GM21526 (cell line): ENCODE results near the gene PCDHB13.
"Not testable (repeated sequence)": the region's sequence is repeated elsewhere in the genome, so short reads cannot be mapped to it uniquely, and the experiment has no call there.

Source experiments
- ATAC-seq: cut with Tn5 transposase; IDR thresholded peaks from one replicate; pipeline ENCODE4 v1.9.1; 2021; ENCODE audit warnings: moderate library complexity; ENCODE audit not compliant: unreplicated experiment, low FRiP score

Gene PCDHB13

GRCh38 chr5:141201126-141201525, 12.6 kb upstream of the PCDHB13 start:
- ATAC-seq = not testable (repeated sequence)

- not testable (repeated sequence) for ATAC-seq
Measured at GRCh38 chr5:141201646-141202045, 12.1 kb upstream of the PCDHB13 start.

GRCh38 chr5:141208478-141208877, 5.2 kb upstream of the PCDHB13 start, which contains the start of gene PCDHB12:
Gene PCDHB12 (plus strand): TSS chr5:141208719. CDS start chr5:141208908, 189 bp downstream.
- ATAC-seq = no peak

DNA sequence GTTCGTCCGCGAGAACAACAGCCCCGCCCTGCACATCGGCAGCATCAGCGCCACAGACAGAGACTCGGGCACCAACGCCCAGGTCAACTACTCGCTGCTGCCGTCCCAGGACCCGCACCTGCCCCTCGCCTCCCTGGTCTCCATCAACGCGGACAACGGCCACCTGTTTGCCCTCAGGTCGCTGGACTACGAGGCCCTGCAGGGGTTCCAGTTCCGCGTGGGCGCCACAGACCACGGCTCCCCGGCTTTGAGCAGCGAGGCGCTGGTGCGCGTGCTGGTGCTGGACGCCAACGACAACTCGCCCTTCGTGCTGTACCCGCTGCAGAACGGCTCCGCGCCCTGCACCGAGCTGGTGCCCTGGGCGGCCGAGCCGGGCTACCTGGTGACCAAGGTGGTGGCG, 3.4 kb upstream of the PCDHB13 start:
- not testable (repeated sequence) for ATAC-seq

DNA sequence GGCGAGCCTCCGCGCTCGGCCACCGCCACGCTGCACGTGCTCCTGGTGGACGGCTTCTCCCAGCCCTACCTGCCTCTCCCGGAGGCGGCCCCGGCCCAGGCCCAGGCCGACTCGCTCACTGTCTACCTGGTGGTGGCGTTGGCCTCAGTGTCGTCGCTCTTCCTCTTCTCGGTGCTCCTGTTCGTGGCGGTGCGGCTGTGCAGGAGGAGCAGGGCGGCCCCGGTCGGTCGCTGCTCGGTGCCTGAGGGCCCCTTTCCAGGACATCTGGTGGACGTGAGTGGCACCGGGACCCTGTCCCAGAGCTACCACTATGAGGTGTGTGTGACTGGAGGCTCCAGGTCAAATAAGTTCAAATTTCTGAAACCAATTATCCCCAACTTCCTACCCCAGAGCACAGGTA, 2.9 kb upstream of the PCDHB13 start:
- not testable (repeated sequence) for ATAC-seq

GRCh38 chr5:141214583-141214982, 864 bp downstream of the PCDHB13 start:
- ATAC-seq = not testable (repeated sequence)

- not testable (repeated sequence) for ATAC-seq
Measured at GRCh38 chr5:141215504-141215903, 1.8 kb downstream of the PCDHB13 start.

DNA sequence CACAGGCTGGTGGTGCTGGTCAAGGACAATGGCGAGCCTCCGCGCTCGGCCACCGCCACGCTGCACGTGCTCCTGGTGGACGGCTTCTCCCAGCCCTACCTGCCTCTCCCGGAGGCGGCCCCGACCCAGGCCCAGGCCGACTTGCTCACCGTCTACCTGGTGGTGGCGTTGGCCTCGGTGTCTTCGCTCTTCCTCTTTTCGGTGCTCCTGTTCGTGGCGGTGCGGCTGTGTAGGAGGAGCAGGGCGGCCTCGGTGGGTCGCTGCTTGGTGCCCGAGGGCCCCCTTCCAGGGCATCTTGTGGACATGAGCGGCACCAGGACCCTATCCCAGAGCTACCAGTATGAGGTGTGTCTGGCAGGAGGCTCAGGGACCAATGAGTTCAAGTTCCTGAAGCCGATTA, 2.3 kb downstream of the PCDHB13 start:
- ATAC-seq = not testable (repeated sequence)

GRCh38 chr5:141223112-141223783, 9.5 kb downstream of the PCDHB13 start, which contains the start of gene PCDHB14:
Gene PCDHB14 (plus strand): TSS chr5:141223343. CDS start chr5:141223506, 163 bp downstream.
- no peak for ATAC-seq

DNA sequence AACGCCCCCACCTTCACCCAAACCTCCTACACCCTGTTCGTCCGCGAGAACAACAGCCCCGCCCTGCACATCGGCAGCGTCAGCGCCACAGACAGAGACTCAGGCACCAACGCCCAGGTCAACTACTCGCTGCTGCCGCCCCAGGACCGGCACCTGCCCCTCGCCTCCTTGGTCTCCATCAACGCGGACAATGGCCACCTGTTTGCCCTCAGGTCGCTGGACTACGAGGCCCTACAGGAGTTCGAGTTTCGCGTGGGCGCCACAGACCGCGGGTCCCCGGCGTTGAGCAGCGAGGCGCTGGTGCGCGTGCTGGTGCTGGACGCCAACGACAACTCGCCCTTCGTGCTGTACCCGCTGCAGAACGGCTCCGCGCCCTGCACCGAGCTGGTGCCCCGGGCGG, 11.1 kb downstream of the PCDHB13 start:
- not testable (repeated sequence) for ATAC-seq

DNA sequence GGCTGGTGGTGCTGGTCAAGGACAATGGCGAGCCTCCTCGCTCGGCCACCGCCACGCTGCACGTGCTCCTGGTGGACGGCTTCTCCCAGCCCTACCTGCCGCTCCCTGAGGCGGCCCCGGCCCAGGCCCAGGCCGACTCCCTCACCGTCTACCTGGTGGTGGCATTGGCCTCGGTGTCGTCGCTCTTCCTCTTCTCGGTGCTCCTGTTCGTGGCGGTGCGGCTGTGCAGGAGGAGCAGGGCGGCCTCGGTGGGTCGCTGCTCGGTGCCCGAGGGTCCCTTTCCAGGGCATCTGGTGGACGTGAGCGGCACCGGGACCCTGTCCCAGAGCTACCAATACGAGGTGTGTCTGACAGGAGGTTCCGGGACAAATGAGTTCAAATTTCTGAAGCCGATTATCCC, 11.7 kb downstream of the PCDHB13 start:
- ATAC-seq = not testable (repeated sequence)

DNA sequence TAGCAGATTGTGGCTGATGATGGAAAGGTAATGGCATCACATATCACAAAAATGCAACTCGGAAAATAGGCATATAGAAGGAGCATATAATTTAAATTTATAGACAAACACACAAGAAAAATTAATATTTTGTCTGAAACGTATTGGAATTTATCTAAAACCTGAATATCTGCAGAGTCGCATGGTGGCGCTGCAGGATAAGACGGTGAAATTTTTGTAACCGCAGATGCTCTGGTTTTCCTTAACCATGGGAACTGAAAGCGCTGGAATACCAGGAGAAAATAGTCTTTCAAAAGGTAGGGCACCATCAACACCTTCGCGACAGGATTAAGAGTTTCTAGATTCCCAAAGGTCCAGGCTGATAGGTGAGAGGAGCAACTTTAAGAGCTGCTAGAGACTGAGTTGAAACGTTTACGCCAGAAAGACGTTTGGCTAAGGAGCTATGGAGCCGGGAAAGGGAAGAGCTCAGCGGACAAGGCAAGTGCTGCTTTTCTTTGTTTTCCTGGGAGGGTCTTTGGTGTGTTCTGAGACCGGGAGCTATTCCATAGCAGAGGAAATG, 20.5 kb downstream of the PCDHB13 start:
- ATAC-seq = no peak

- not testable (repeated sequence) for ATAC-seq
Measured at GRCh38 chr5:141235922-141236321, 22.2 kb downstream of the PCDHB13 start.

- ATAC-seq = no peak
Measured at GRCh38 chr5:141236516-141237313, 23.0 kb downstream of the PCDHB13 start.

DNA sequence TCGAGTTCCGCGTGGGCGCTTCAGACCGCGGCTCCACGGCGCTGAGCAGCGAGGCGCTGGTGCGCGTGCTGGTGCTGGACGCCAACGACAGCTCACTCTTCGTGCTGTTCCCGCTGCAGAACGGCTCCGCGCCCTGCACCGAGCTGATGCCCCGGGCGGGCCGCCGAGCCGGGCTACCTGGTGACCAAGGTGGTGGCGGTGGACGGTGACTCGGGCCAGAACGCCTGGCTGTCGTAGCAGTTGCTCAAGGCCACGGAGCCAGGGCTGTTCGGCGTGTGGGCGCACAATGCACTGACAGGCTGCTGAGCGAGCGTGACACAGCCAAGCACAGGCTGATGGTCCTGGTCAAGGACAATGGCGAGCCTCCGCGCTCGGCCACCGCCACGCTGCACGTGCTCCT, 27.8 kb downstream of the PCDHB13 start:
- no peak for ATAC-seq

- no peak for ATAC-seq
Measured at GRCh38 chr5:141245250-141245717, 31.6 kb downstream of the PCDHB13 start, which contains the start of gene PCDHB15. Gene PCDHB15 (plus strand): TSS chr5:141245395. CDS start chr5:141245579, 184 bp downstream.

DNA sequence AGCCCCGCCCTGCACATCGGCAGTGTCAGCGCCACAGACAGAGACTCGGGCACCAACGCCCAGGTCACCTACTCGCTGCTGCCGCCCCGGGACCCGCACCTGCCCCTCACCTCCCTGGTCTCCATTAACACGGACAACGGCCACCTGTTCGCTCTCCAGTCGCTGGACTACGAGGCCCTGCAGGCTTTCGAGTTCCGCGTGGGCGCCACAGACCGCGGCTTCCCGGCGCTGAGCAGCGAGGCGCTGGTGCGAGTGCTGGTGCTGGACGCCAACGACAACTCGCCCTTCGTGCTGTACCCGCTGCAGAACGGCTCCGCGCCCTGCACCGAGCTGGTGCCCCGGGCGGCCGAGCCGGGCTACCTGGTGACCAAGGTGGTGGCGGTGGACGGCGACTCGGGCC, 33.3 kb downstream of the PCDHB13 start:
- not testable (repeated sequence) for ATAC-seq

GRCh38 chr5:141247434-141247833, 33.7 kb downstream of the PCDHB13 start:
- ATAC-seq = not testable (repeated sequence)

GRCh38 chr5:141250576-141250975, 36.9 kb downstream of the PCDHB13 start:
- ATAC-seq = no peak

DNA sequence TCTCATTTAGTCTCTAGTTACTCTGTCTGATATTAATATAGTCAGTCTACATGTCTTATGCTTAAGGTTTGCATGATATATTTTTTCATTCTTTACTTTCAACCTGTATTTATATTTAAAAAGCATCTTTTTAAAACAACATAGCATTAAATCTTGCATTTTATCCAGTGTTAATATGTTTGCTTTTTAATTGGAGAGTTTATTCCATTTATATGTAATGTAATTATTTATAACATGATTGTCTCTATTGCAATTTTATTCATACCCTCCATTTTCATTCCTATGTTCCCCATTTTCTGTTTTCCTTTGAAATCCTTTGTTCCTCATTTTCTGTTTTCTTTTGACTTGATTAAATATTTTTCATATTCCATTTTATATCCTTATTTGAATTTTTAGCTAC, 44.7 kb downstream of the PCDHB13 start:
- no peak for ATAC-seq

GRCh38 chr5:141258948-141259347, 45.2 kb downstream of the PCDHB13 start:
- no peak for ATAC-seq
